NCI-H446 (cell line): ENCODE results near the gene ATP2A3.

Experiments used
- DNase-seq, 2 experiments: peaks; one replicate each; lab custom pipeline; 2025; lab: John Stamatoyannopoulos, UW

Gene ATP2A3

GRCh38 chr17:3891626-3892094 is 72.6 kb downstream of the ATP2A3 start:
- DNase-seq, result no peak

DNA sequence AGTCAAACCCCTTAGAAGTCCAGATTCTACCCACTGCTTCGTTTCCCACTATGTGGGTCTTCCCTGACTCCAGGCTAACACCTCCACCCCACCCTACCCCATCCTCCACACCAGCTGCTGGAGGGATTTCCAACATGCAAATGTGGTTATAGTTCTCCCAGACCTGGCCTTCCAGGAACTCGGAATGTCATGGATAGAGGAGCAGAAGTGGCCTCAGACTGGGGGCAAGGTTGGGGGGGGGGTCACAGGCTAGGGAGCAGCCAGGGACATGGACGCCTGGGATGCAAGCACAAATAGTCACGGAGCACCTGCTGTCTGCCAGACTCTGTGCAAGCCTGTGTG is 73.4 kb downstream of the ATP2A3 start:
- DNase-seq, result no peak

DNA sequence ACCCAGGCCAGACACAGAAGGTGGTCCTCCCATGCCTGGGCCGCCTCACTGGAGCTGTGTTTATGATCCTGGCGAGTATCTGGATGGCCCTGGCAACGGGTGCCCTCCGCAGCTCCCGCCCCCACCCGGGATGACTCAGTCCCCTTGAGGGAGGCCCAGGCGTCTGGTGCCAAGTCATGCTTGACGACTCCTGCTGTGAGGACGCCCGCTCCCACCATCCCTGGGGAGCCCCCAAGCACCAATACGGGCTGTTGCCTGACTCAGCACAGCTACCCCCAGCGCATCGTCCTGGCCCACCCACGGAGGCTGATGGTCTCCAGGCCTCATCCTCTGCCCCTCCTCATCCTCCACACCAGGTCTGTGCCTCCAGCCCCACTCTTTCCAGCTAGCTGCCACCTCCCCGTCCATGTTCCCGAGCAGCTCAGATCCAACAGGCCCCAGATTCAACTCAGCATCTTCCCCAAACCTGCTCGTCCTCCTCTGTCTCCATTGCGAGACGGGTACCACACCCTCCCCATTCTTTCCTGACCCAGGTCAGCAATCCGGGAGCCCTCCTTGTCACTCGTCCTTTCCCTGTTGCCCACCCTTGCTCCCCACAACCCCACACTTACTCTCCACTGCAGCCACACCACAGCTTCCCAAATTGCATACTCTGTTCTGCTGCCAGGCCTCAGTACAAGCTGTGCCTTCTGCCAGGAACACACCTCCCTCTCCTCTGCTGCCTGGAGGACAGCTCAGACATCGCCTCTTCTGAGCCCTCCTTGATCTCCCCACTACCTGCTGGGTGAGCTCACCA is 74.0 kb downstream of the ATP2A3 start:
- DNase-seq, result peak in 1 of 2 experiments; percentile 73

- no peak for DNase-seq
These were observed 74.8 kb downstream of the ATP2A3 start for GRCh38 chr17:3889325-3890012.

DNA sequence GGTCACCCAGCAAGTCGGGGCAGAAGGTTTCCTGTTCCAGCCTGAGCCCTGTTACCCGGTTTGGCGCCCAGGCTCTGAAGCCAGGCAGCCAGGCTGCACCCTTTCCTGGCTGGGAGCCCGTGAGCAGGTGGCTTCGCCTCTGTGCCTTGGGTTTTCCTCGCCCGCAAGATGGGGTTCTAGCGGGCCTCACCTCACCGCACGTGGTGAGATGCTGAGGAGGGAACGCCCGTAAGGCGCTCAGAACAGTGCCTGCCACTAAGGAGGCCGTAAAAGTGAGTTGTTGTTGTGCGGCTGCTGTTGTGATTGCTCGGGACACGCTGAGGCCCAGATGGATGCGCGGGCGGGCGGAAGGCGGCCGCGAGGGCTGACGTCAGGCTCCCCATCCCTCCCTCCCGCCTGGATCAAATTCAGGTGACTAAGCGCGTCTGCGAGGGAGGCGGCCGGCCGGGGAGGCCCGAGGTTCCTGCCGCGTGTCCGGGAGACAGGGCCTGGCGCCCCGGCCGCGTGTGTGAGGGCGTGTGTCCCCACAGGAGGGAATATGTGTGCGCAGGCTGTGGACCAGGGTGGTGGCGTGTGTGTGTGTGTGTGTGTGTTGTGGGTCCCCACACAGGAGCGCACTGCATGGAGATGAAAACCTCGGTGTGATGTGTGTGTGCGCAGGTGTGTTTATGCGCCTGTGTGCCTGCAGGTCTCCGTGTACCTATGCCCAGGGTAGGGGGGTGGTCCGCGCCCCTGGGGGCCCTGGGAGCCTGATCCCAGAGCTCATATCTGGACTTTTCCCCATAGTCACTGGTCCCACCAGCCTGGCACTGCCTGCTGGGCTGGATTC is 75.7 kb downstream of the ATP2A3 start:
- peak; percentile 73 to 94 for DNase-seq

- peak in 1 of 2 experiments; percentile 42 for DNase-seq
These were observed 76.4 kb downstream of the ATP2A3 start for GRCh38 chr17:3887804-3888203.

GRCh38 chr17:3887394-3887793 is 76.8 kb downstream of the ATP2A3 start:
- DNase-seq, result no peak

GRCh38 chr17:3886776-3887175 is 77.5 kb downstream of the ATP2A3 start:
- DNase-seq, result no peak

DNA sequence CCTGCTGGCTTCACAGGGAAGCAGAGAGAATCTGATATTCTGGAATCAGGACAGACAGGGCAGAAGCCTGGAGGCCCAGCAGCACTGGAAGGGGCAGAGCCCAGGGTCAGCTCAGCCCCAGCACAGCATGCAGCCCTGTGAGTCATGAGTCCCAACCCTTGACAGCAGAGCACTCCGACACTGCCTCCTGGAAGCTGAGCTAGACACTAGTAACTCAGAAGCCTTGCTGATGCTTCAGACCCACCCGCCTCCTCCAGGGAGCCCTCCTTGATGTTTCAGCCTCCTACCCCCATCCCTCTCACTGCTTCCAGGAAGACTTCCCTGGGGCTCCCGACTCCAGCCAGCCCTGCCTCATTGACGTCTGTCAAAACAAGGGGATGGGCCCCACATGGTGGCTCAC is 78.3 kb downstream of the ATP2A3 start:
- peak in 1 of 2 experiments; percentile 52 for DNase-seq

DNA sequence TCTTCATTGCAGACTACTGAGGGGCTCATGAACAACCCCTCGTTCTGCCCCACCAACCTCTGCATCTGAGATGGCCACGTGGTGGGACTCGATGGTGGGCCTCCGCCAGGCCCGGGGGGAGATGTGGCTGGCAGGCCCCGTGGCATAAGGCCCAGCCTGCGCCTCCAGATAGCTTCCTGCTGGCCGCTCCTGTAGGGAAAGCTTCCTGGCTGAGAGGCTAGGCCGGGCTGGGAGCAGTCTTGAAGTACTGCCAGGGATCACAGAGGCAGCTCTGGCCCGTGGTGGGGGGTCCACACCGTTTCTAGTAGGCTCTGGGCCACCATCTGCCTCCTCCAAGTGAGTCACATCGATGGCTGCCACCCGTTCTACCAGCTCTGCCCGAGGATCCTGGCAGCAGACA is 79.0 kb downstream of the ATP2A3 start:
- peak; percentile 61 to 94 for DNase-seq

GRCh38 chr17:3884188-3884587 is 80.0 kb downstream of the ATP2A3 start:
- no peak for DNase-seq

DNA sequence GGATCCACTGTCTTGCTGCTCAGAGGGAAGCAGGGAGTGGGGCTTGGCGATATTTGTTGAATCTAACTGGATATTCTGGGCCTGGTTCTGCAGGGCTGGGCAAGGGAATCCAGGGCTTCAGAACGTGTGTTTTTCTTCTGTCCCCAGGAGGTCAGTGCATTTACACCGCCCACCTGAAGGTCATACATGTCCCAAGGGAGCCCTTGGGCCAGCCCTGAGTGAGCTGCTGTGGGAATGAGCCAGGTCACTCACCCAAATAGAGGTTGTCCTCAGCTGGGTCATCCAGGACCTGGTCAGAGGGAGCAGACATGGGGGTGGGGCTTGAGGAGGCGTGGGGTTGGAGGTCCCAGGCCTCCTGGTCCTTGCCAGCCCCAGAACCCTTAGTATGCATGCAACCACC is 82.0 kb downstream of the ATP2A3 start:
- no peak for DNase-seq

GRCh38 chr17:3880983-3881382 is 83.3 kb downstream of the ATP2A3 start:
- DNase-seq, result no peak

DNA sequence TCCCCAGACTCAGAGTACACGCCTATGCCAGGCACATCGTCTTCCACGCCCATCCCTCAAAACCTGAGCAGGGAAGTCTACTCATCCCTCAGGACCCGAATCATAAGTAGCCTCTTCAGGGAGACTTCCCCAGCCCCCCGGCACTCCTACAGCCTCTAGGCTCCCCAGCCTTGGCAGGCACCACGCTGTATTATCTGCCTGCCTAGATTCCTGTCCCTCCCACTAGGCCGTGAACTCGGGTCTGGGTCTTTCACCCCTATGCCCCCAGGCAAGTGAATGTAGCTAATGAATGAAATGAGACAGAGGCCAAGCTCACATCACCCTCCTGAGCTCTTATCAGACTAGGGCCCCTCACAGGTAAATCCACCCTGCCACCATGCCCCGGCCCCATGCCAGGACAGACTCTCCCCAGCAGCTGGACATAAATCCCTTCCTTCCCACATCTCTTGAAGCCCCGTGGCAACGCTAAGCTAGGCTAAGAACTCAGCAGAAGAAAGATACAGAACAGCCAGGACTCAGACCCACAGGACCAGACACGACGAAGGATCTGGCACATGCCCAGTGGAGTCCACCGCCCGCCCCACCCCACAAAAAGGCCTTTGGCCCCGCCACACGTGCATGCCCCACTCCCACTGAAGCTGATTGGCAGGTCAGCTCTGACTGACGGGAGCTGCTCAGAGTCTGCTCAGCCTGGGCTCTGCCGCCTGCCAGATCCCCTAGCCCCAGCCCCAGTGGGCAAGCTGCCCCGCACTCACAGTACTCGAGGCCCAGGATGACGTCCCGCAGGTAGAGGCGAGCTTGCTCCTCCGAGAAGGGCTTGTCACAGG is 84.4 kb downstream of the ATP2A3 start:
- DNase-seq, result peak in 1 of 2 experiments; percentile 33

- DNase-seq, result peak; percentile 83 to 94
These were observed 85.1 kb downstream of the ATP2A3 start for GRCh38 chr17:3879186-3879585.

DNA sequence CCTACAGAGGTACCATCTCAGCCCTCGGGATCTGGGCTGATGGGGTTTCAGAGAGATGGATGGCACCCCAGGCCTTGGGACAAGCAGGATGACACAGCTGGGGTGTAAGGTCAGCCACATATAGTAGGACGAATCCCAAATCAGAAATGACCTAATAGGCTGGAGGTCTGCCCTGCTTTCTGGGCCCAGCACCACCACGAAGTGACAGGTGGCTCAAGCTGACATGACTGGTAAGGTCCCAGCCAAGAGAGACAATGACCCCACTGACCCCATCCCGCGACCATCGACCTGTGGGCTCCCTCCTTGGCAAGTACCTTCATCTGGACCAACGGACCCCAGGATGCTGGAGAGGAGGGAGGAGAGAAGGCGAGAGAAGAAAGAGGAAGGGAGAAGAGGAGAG is 87.0 kb downstream of the ATP2A3 start:
- no peak for DNase-seq

- no peak for DNase-seq
These were observed 88.9 kb downstream of the ATP2A3 start for GRCh38 chr17:3875317-3875716.
